T47D (cell line): ENCODE results near the gene ESYT1.
A peak's percentile ranks its signal among the peaks of the same experiment; 100 is the strongest.

Source experiments
- DNase-seq, 2 experiments: peaks; one replicate each; pipeline versions ENCODE4 v3.0.0 to v3.0.0-alpha.2; 2011 to 2012; ENCODE audit warnings: low read depth in 1 of 2, low spot score in 1 of 2
- JUND ChIP-seq: IDR thresholded peaks from 2 replicates; pipeline ENCODE4 v1.6.1; 2012; ENCODE audit warnings: low read depth
- in situ Hi-C: cut with HindIII; loops from 2 replicates; pipeline ENCODE4 v1.10.0; 2016; ENCODE audit warnings: low sequenced_read_pairs, low pct_unique_long_range_greater_than_20kb

ESYT1 gene

GRCh38 chr12:56086096-56086495 lies 42.0 kb upstream of the ESYT1 start:
- in situ Hi-C loops: no loop called here

GRCh38 chr12:56086608-56087007 lies 41.5 kb upstream of the ESYT1 start:
- no peak for TF ChIP-seq JUND
- in situ Hi-C loops: no loop called here
- DNase-seq: peak in 1 of 2 experiments; percentile 50

More at GRCh38 chr12:56086096-56086495, 42.0 kb upstream of the ESYT1 start:
- no peak; the same call in 1 of the 2 replicates for TF ChIP-seq JUND
- peak; percentile 63 to 99 for DNase-seq

- peak; percentile 62 to 94 for DNase-seq
- no peak for TF ChIP-seq JUND
- in situ Hi-C loops: no loop called here
Measured at GRCh38 chr12:56087220-56087619, 40.8 kb upstream of the ESYT1 start.

GRCh38 chr12:56097738-56098137 lies 30.3 kb upstream of the ESYT1 start:
- TF ChIP-seq JUND: no peak
- DNase-seq: no peak
- in situ Hi-C loops: no loop called here

- DNase-seq: no peak
- in situ Hi-C loops: no loop called here
- no peak for TF ChIP-seq JUND
Measured at GRCh38 chr12:56098592-56098991, 29.5 kb upstream of the ESYT1 start.

DNA sequence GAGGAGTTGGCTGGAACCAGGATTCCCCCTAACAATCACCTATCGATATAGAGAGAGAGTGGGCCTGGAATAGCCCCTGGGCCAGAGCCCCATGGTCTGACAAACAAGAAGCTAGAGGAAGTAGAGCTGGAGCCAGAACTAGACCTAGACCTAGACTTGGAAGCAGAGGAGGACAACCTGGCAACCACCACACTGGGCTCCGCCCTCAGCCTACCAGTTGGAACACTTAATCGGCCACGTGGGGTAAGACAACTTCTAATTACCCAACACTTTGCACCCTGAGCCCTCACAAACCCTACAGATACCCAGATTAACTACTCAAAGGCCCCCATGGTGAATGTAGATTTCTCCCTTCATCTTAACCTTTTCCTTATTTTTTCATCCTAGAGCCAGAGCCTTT lies 28.3 kb upstream of the ESYT1 start:
- in situ Hi-C loops: no loop called here

DNA sequence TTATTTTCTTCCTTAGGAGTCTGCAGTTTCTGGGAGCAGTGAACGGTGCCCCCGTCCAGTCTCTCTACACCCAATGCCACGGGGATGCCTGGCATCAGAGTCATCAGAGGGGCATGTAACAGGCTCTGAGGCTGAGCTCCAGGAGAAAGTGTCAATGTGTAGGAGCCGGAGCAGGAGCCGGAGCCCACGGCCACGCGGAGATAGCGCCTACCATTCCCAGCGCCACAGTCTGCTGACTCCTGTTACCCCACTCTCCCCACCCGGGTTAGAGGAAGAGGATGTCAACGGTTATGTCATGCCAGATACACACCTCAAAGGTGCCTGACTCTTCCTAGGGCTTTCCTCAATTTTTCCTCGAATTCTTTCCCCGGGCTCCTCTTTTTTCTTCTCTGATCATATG lies 27.0 kb upstream of the ESYT1 start:
- TF ChIP-seq JUND: no peak
- DNase-seq: no peak
- in situ Hi-C loops: no loop called here

More for the DNA sequence above, 28.3 kb upstream of the ESYT1 start:
- TF ChIP-seq JUND: no peak
- no peak for DNase-seq

- TF ChIP-seq JUND: no peak
- in situ Hi-C loops: no loop called here
- no peak for DNase-seq
Measured at GRCh38 chr12:56102683-56103065, 25.4 kb upstream of the ESYT1 start.

- in situ Hi-C loops: no loop called here
- TF ChIP-seq JUND: no peak
- no peak for DNase-seq
Measured at GRCh38 chr12:56103066-56103711, 24.9 kb upstream of the ESYT1 start.

GRCh38 chr12:56103823-56104108 lies 24.3 kb upstream of the ESYT1 start:
- peak; percentile 69 for TF ChIP-seq JUND
- in situ Hi-C loops: no loop called here
- no peak for DNase-seq

GRCh38 chr12:56104109-56104814 lies 23.8 kb upstream of the ESYT1 start, which contains the start of gene PA2G4:
PA2G4 (plus strand) TSS chr12:56104559; CDS start chr12:56104738, 179 bp downstream.
- no peak for TF ChIP-seq JUND
- in situ Hi-C loops: no loop called here
- DNase-seq: peak; percentile 96 to 100

DNA sequence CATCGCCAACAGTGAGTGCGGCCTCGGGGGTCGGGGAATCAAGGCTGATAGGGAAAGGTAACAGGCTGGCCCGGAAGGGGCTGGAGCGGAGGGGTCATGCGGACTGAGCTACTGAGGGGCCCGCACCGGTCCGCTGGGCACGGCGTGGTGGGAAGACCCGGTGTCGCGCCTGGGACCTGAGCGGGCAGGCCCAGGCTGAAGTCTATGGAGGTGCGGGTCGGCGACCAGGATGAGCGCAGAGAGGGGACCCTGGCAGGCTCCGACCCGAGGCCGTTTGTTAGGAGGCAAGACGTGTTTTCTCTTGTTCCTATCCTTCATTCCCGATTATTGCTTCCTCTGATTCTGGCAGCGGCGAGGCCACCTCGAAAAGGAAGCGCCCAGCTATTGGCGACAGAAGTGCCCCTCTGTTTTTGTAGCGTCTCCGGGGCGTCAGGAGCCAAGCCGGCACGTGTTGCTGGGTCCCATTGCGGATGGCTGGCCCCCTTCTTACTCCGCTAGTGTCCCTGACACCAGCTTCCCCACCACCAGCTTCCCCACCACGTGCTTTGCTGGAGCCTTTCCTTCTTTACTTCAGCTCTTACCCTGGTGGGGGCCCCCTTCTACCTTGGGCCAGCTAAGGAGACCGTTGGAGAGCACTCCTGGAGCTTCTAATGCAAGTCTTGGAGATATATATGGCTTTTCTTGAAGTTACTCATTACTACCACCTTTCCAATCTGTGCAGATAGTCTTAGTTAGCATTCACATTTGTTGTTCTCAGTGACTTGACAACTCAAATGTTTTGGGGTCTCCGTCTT lies 23.1 kb upstream of the ESYT1 start:
- DNase-seq: peak in 1 of 2 experiments; percentile 35
- in situ Hi-C loops: no loop called here
- no peak for TF ChIP-seq JUND

- TF ChIP-seq JUND: no peak
- in situ Hi-C loops: no loop called here
- DNase-seq: no peak
Measured at GRCh38 chr12:56105609-56105902, 22.5 kb upstream of the ESYT1 start.

- DNase-seq: no peak
- in situ Hi-C loops: no loop called here
- TF ChIP-seq JUND: no peak
Measured at GRCh38 chr12:56107242-56107641, 20.8 kb upstream of the ESYT1 start.
